HUES6 (cell line): ENCODE measurements around the gene C1orf232.

ENCODE experiments used
- H3K27ac ChIP-seq: 2 replicates; pipeline ENCODE4 v1.7.0; 2013; ENCODE audit warnings: low read depth, mild to moderate bottlenecking, low read length, inconsistent platforms
- H3K27me3 ChIP-seq: 2 replicates; pipeline ENCODE4 v1.6.1; 2013; ENCODE audit warnings: low read length; ENCODE audit not compliant: control insufficient read depth, insufficient read depth
- H3K36me3 ChIP-seq: 2 replicates; pipeline ENCODE4 v1.6.1; 2013; ENCODE audit warnings: low read length; ENCODE audit not compliant: control insufficient read depth, insufficient read depth
- H3K4me1 ChIP-seq: 2 replicates; pipeline ENCODE4 v1.6.1; 2013; ENCODE audit warnings: low read length; ENCODE audit not compliant: control insufficient read depth, insufficient read depth
- H3K4me3 ChIP-seq: 2 replicates; pipeline ENCODE4 v1.5.1; 2013; ENCODE audit warnings: low read depth, low read length
- H3K9ac ChIP-seq: one replicate; pipeline ENCODE4 v1.6.1; 2013; ENCODE audit warnings: mild to moderate bottlenecking, low read length
- H3K9me3 ChIP-seq: 2 replicates; pipeline ENCODE4 v1.6.1; 2013; ENCODE audit warnings: low read depth, low read length; ENCODE audit not compliant: control insufficient read depth, insufficient read depth

C1orf232 gene

DNA sequence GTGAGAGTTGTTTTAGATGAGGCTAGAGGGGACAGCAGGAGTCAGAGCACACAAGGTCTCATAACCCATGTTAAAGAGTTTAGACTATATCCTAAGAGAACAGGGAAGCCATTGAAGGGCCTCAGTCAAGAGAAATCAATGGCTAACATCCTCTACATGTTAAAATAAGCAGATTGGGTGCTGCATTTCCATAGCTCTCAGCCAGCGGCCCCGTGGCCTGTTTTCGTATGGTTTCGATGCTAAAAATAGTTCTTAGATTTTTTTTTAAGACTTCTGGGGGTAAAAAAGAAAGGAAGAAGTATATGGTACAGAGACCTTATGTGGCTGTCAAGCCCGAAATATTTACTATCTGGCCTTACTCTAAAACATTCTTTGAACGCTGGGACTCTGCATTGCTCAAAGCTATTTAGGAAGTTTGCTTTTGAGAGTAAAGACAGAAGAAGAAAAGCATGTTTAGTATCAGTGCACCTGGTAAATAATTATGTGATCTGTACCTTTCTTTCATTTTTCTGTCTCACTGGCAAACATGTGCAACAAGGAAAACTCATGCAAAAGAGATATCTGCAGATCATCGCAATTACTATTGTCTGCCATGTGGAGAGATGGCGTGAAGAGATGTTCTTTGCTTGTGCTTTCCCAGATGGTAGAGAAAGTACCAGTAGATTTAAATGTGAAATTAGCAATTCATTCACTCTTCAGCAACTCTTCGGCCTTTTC is 48.7 kb downstream of the C1orf232 start:
- Histone ChIP-seq H3K9ac (no peak overlapping the region), H3K27ac (no peak overlapping the region), H3K27me3 (no peaks in the 10 kb centered on the region), H3K4me1 (no peaks in the 10 kb centered on the region), H3K9me3 (no peaks in the 10 kb centered on the region), H3K36me3 (peaks cover 11% of the 10 kb centered on the region; the same call in 1 of the 2 replicates), H3K4me3 (no peak overlapping the region)

DNA sequence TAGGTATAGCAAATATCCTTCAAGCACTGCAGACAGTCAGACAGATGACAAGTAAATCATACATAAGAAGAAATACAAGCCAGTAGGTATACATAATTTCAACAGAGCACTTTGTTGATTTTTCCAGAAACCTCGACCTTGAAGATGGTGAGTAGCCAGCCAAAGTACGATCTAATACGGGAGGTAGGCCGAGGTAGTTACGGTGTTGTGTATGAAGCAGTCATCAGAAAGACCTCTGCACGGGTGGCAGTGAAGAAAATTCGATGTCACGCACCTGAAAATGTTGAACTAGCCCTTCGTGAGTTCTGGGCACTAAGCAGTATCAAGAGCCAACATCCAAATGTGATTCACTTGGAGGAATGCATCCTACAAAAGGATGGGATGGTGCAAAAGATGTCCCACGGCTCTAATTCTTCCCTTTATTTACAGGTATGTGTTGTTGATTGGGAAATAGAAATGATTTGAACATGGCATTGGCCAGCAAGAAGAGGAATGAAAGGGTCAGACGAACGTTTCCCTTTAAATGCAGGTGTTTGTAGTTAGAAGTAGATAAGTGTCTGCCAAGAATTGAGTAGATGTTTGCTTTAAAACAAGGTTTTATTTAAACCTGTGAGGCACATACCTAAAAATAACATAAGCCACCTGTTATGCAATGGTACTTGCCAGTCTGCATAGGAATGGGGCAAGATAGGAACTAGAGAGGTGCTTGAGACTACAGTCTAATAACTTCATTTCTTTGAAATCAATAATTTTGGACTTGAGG is 54.4 kb downstream of the C1orf232 start:
- peaks cover 10% of the 10 kb centered on the region for H3K4me1 ChIP-seq

More for the DNA sequence above, 54.4 kb downstream of the C1orf232 start:
- Histone ChIP-seq H3K9ac (no peak overlapping the region), H3K27me3 (peaks cover 13% of the 10 kb centered on the region), H3K9me3 (no peaks in the 10 kb centered on the region), H3K27ac (no peak overlapping the region), H3K4me3 (no peak overlapping the region), H3K36me3 (peaks cover 12% of the 10 kb centered on the region; the same call in 1 of the 2 replicates)
